ENCODE results near the gene PDP2.

DNA sequence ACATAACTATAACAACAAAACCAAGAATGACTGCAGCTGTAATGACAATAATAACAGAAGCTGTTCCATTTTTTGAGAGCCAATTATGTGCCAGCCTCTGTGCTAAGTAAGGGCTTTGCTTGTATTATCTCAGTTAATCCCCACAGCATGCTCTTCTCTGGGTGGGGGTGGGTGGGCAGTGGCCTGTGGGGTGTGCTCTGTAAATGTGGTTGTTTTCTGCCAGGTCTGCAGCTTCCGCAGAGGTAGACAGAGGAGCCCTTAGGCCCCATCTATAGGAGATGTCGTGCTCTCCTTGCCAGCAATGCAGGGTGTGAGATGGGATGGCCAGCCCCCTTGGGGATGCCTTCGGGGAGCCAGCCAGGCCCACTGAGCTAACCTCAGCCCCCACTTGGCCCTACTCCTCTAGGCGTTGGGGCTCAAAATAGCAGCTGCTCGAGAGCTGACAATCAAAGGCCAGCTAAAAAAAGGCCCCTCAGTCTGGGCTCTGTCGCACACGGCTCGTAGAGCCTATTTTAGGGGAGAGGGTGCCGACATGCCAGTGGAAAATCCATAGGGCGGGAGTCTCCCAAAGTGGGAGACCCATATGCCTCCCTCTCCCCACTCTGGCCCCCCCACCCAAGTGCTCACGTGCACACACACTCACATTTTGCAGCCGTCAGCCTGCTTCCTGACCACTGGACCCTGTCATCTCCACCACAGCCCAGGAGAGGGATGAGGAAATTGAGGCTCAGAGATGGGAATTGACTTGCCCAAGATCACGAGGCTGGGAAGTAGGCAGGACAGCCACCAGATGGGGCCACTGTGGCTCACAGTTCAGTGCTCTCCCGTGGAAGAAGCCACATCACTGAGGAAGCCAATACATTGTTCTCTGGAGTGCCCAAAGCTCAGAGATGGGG, 22.6 kb downstream of the PDP2 start:
- TF ChIP-seq, protein P1, sequence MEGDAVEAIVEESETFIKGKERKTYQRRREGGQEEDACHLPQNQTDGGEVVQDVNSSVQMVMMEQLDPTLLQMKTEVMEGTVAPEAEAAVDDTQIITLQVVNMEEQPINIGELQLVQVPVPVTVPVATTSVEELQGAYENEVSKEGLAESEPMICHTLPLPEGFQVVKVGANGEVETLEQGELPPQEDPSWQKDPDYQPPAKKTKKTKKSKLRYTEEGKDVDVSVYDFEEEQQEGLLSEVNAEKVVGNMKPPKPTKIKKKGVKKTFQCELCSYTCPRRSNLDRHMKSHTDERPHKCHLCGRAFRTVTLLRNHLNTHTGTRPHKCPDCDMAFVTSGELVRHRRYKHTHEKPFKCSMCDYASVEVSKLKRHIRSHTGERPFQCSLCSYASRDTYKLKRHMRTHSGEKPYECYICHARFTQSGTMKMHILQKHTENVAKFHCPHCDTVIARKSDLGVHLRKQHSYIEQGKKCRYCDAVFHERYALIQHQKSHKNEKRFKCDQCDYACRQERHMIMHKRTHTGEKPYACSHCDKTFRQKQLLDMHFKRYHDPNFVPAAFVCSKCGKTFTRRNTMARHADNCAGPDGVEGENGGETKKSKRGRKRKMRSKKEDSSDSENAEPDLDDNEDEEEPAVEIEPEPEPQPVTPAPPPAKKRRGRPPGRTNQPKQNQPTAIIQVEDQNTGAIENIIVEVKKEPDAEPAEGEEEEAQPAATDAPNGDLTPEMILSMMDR (IDR thresholded peaks at IDR 0.05; ENCODE audit: low read depth, low read length): no peak
- TF ChIP-seq EZH2phosphoT487 (IDR thresholded peaks at IDR 0.05; ENCODE audit: low read depth): no peak
